GM18499 (cell line): ENCODE data around the gene STX8.
"Not testable (repeated sequence)": the region's sequence is repeated elsewhere in the genome, so short reads cannot be mapped to it uniquely, and the experiment has no call there.

Experiments used
- ATAC-seq: cut with Tn5 transposase; IDR thresholded peaks from one replicate; pipeline ENCODE4 v1.9.1; 2021; ENCODE audit warnings: moderate number of reproducible peaks; ENCODE audit not compliant: insufficient read depth, unreplicated experiment

Gene STX8

GRCh38 chr17:9451934-9452333, 123.7 kb downstream of the STX8 start:
- no peak for ATAC-seq

- ATAC-seq: not testable (repeated sequence)
Observed at GRCh38 chr17:9447298-9447697, 128.3 kb downstream of the STX8 start.

DNA sequence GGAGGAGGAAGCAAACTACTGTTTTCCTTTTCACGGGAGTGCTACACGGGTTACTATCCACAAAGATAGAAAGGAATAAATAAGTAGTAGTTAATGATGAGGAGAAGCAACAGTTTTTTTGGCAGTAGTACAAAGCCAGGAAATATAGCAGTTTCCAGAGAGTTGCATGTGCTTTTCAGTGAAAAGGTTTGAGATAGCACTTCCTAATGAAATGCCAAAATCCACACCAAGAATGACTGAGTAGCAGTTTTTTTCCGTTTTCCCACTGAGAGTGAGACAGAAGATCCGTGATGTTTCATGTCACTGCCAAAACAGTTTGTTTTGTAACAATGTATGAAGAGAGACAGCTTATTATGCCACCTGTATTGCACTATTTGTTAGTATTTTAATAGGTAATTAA, 129.1 kb downstream of the STX8 start:
- ATAC-seq: no peak

DNA sequence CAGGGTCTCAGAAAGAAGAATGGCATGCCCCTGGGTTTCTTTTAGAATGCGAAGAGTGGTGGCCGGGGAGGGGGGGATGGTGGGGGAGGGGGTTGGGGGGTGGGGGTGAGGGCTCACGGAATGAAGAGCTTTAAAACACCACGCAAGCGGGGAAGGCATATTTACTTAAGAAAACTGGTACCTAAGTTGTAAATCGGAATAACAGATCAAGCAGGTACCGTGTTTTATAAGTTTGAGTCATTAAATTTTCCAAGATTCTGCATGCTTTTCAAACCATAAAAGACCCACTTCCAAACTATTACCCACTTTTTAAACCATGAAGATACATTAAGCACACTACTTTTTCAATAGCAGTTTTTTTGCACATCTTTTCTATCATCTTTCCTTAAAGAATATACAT, 130.2 kb downstream of the STX8 start:
- no peak for ATAC-seq

DNA sequence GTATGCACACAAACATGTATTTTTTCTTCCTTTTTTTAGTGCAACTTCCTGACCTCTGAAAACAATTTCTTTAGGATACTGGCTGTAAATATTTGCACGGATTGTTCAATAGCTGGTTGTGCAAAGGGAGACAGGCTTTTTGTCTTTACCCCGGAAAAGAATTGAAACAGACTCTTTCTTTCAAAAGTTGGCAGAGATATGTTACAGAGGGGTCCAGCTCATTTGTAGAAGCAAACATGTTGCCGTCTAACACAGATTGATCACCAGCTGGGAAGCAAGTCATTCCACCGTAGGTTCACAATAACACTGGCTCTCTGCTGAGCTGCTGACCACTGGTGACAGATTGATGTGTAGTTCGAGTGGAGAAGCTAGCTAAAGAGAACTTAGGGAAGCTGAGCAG, 130.9 kb downstream of the STX8 start:
- ATAC-seq: no peak

- no peak for ATAC-seq
Observed at GRCh38 chr17:9443811-9444210, 131.8 kb downstream of the STX8 start.

DNA sequence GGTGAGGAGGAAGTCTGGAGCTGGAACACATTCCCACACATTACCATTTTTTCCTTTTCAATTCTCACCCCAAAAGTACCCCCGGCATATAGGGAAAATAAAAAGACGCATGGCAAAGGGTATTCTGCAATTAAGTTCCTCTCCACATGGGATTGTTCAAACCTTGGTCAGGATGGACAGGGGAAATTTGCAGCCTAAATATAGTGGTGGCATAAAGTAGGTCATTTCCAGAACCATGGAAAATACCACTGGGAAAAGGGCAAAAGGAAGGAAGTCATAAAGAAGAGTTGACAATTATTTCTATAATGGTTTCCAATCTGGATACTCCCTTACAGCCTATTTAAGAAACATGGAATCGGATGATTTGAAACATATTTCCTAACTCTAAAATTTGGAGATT, 135.8 kb downstream of the STX8 start:
- ATAC-seq: no peak

- ATAC-seq: no peak
Observed at GRCh38 chr17:9436630-9437029, 139.0 kb downstream of the STX8 start.

- ATAC-seq: no peak
Observed at GRCh38 chr17:9435165-9435564, 140.5 kb downstream of the STX8 start.

GRCh38 chr17:9434642-9435057, 141.0 kb downstream of the STX8 start:
- ATAC-seq: no peak

DNA sequence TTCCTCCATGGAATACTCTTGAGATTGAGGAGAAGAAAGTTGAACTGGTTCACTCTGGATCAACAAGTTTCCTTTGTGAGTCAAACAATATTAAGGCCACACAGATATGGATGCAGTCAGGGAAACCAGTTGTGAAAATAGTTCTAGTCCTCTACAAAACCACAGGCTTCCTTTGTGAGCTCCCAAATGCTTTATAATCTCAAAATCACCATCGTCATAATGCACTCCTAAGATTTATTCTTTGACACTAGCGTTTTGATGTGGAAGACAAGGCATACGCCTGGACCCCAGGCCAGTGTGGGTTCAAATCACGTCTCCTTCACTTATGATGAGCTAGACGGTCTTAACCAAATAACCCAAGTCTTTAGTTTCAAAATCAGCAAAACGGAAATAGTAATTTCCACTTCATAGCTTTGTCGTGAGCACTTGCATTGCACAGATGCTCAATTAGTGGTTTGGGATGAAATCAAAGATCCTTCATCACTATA, 142.6 kb downstream of the STX8 start:
- ATAC-seq: no peak

DNA sequence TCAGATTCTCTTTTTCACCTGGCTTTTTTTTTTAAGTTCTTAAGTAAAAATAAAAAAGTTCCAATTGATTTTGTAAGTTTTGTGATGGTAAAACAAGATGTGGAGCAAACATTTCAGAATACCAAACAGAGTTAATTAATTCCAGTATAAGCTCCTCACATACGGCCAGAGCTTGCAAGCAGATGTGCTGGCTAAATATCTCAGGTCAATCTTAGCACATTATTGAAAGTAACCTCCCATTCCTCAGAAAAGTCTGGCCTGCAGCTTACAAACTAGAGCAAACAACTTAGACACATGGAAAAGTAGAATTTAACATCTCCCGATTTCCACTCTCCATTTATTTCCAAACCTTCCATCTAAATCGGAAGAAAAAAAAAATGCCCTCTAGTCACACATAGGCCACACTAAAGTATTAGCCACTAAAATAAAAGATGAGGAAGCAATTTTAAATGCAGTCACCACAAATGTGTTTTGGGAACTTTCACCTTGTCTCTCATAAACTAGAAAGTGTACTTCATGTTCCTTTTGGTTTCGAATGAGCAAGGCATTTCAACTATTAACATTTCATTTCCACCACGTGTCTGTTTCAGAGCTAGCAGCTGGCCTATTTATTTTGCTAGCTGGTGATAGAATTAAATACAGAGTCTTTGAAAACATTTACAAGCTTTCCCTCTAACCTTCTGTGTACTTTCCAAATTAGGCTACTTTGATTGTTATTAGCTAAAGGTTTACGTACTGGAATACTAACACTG, 143.3 kb downstream of the STX8 start:
- peak; percentile 76 for ATAC-seq

DNA sequence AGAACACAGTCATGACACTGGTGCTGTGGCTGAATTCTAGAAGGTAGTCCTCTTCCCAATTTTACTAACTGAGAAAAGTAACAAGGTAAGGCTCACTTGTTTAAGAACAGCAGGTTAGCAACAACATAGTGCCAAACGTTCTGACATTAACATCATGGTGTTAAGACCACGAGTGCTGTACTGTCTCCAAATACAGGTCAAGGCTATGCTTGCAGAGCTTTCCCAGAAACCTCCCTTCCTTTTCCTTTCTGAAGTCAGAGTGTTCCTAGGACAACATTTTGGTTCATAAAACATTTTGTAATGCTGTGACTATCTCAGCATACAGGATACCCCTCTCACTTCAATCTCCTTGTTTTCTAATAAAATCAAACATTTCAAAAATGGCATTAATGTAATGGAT, 144.0 kb downstream of the STX8 start:
- no peak for ATAC-seq

GRCh38 chr17:9427465-9428315, 147.9 kb downstream of the STX8 start:
- no peak for ATAC-seq

DNA sequence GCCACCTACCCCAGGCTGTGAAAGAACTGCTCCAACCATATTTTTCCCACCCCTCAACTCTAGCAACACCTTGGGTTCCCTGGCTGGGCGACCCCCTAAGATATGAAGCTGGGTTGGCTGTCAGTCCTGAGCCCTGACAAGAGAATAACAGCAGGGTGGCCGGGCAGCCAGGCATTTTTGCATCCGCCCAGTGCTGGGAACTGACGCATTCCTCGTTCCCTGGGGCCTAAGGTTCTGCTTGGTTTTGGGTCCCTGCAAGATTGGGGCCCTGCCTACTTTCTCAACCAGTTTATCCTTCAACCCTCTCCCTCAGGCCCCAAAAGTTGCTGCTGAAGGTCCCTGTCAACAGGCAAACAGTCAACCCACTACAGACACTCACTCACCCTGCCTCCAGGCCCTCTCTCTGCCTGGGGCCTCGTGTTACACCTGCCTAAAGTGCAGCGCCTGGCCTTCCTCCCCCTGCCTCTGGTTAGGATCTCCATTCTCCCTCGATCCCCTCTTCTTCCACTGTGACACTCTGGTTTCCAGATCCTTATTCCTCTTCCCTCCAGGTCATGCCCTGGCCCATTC, 151.5 kb downstream of the STX8 start:
- ATAC-seq: no peak

GRCh38 chr17:9421525-9421924, 154.1 kb downstream of the STX8 start:
- ATAC-seq: no peak

DNA sequence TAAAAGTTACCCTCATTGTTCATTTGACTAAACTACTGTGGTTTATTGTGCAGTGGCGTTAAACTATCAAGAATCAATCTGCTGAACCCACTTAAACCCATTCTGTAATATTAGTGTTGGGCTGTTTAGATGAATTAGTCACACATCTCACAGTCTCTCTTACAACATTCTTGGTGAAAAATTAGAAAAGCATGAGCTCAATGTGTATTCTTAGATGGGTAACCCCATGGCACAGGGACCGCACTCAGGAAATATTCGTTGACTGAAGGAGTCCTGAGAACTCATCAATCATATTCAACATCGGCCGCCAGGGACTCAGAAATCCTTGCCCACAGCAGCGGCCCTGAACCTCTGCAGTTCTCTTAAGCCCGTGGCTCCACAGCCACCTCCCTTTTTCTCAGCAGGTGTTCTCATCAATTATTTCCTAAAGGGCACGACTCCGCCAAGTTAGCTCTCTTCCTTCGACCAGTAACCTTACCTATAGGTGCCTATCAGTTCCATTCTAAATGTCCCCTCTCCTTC, 155.6 kb downstream of the STX8 start:
- ATAC-seq: no peak

- peak; percentile 75 for ATAC-seq
Observed at GRCh38 chr17:9414471-9414870, 161.1 kb downstream of the STX8 start.

GRCh38 chr17:9410737-9411136, 164.9 kb downstream of the STX8 start:
- ATAC-seq: no peak

DNA sequence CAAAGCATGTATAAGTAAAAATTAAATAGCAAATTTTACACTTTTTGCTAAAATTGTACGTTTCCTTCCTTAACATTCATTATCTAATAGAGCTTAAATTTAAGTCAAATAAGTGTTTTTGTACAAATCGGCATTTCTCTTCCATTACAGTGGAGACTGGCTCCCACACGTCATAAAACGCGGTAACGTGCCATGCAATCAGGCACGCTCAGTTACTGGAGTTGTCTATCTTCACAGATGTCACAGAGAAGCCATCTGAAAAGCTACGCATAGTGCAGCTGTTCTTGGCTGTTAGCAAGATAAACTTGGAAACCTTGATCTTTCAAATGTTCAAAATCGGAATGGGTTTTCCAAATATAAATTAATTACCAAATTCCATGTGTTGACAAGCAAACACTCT, 165.3 kb downstream of the STX8 start:
- ATAC-seq: no peak

GRCh38 chr17:9409878-9410277, 165.7 kb downstream of the STX8 start:
- no peak for ATAC-seq
